H9 (cell line): ENCODE data around the gene CSF1R. TPM values are rescaled to one million over a fixed set of nuclear protein-coding genes. Genes with fewer than 3 reads are reported as not detected.

Source experiments
- DNase-seq: peaks from one replicate; pipeline ENCODE4 v3.0.0-alpha.2; 2017
- H2AFZ ChIP-seq: one replicate; pipeline ENCODE4 v1.6.1; 2013; ENCODE audit warnings: mild to moderate bottlenecking, low read length, control low read depth, moderate library complexity
- H2AK5ac ChIP-seq: 2 replicates; pipeline ENCODE4 v1.6.1; 2013; ENCODE audit warnings: low read length, control low read depth, mixed read lengths; ENCODE audit not compliant: insufficient read length
- H2BK120ac ChIP-seq: one replicate; pipeline ENCODE4 v1.6.1; 2013; ENCODE audit warnings: low read depth, mild to moderate bottlenecking, low read length, control low read depth, inconsistent platforms; ENCODE audit not compliant: poor library complexity, severe bottlenecking
- H2BK12ac ChIP-seq: 2 replicates; pipeline ENCODE4 v1.6.1; 2013; ENCODE audit warnings: low read length, control low read depth, mixed read lengths, low read depth; ENCODE audit not compliant: insufficient read length
- H2BK15ac ChIP-seq: 2 replicates; pipeline ENCODE4 v1.6.1; 2013; ENCODE audit warnings: low read depth, low read length, control low read depth
- H2BK20ac ChIP-seq: one replicate; pipeline ENCODE4 v1.6.1; 2013; ENCODE audit warnings: low read depth, mild to moderate bottlenecking, low read length, control low read depth, inconsistent platforms; ENCODE audit not compliant: poor library complexity, severe bottlenecking
- H2BK5ac ChIP-seq: 2 replicates; pipeline ENCODE4 v1.6.1; 2013; ENCODE audit warnings: low read length, control low read depth, mixed read lengths; ENCODE audit not compliant: insufficient read length
- H3K14ac ChIP-seq: 2 replicates; pipeline ENCODE4 v1.6.1; 2013; ENCODE audit warnings: low read length, control low read depth; ENCODE audit not compliant: insufficient read depth
- H3K18ac ChIP-seq: 2 replicates; pipeline ENCODE4 v1.6.1; 2013; ENCODE audit warnings: low read depth, mild to moderate bottlenecking, mixed read lengths, low read length, control low read depth; ENCODE audit not compliant: insufficient read length
- H3K23ac ChIP-seq: 2 replicates; pipeline ENCODE4 v1.6.1; 2013; ENCODE audit warnings: low read length, control low read depth, mixed read lengths, low read depth; ENCODE audit not compliant: insufficient read length
- H3K23me2 ChIP-seq: 2 replicates; pipeline ENCODE4 v1.6.1; 2013; ENCODE audit warnings: low read depth, mild to moderate bottlenecking, mixed read lengths, low read length, control low read depth; ENCODE audit not compliant: insufficient read length, poor library complexity, severe bottlenecking
- H3K27ac ChIP-seq: 2 replicates; pipeline ENCODE4 v1.5.1; 2013; ENCODE audit warnings: low read length, control low read depth, mixed read lengths, low read depth; ENCODE audit not compliant: insufficient read length
- H3K27me3 ChIP-seq: 2 replicates; pipeline ENCODE4 v1.6.1; 2013; ENCODE audit warnings: low read length, control low read depth, inconsistent platforms; ENCODE audit not compliant: insufficient read depth
- H3K4ac ChIP-seq: 2 replicates; pipeline ENCODE4 v1.6.1; 2013; ENCODE audit warnings: low read depth, mild to moderate bottlenecking, control low read depth, inconsistent platforms, low read length, moderate library complexity
- H3K4me1 ChIP-seq: 2 replicates; pipeline ENCODE4 v1.6.1; 2013; ENCODE audit warnings: low read length, control low read depth, inconsistent platforms; ENCODE audit not compliant: insufficient read depth
- H3K4me2 ChIP-seq: 2 replicates; pipeline ENCODE4 v1.6.1; 2013; ENCODE audit warnings: low read length, control low read depth, mixed read lengths; ENCODE audit not compliant: insufficient read length, insufficient read depth
- H3K56ac ChIP-seq: 2 replicates; pipeline ENCODE4 v1.6.1; 2013; ENCODE audit warnings: low read depth, mild to moderate bottlenecking, mixed read lengths, low read length, control low read depth; ENCODE audit not compliant: insufficient read length
- H3K79me1 ChIP-seq: 2 replicates; pipeline ENCODE4 v1.6.1; 2013; ENCODE audit warnings: low read depth, mild to moderate bottlenecking, moderate library complexity, low read length, control low read depth, inconsistent platforms; ENCODE audit not compliant: insufficient read depth, poor library complexity, severe bottlenecking
- H3K79me2 ChIP-seq: 2 replicates; pipeline ENCODE4 v1.6.1; 2013; ENCODE audit warnings: low read length, control low read depth, inconsistent platforms; ENCODE audit not compliant: insufficient read depth
- H3K9ac ChIP-seq: 2 replicates; pipeline ENCODE4 v1.6.1; 2013; ENCODE audit warnings: low read length, control low read depth, mixed read lengths; ENCODE audit not compliant: insufficient read length; ENCODE audit errors: extremely low read depth
- H3K9me3 ChIP-seq: one replicate; pipeline ENCODE4 v1.6.1; 2013; ENCODE audit warnings: low read depth, low read length, inconsistent platforms; ENCODE audit not compliant: control insufficient read depth
- H3T11ph ChIP-seq: one replicate; pipeline ENCODE4 v1.6.1; 2013; ENCODE audit warnings: mild to moderate bottlenecking, low read length, control low read depth, inconsistent platforms
- H4K20me1 ChIP-seq: one replicate; pipeline ENCODE4 v1.6.1; 2013; ENCODE audit not compliant: control insufficient read depth, insufficient read length, insufficient read depth
- H4K5ac ChIP-seq: 2 replicates; pipeline ENCODE4 v1.6.1; 2013; ENCODE audit warnings: low read depth, mild to moderate bottlenecking, mixed read lengths, low read length, control low read depth; ENCODE audit not compliant: insufficient read length
- H4K8ac ChIP-seq: replicated peaks from 2 replicates; pipeline ENCODE4 v1.6.1; 2013; ENCODE audit warnings: low read length, control low read depth, mixed read lengths, low read depth; ENCODE audit not compliant: insufficient read length
- H4K91ac ChIP-seq: 2 replicates; pipeline ENCODE4 v1.6.1; 2013; ENCODE audit warnings: low read depth, mild to moderate bottlenecking, moderate library complexity, mixed read lengths, low read length, control low read depth; ENCODE audit not compliant: insufficient read length
- H3K27ac Mint-ChIP-seq, 3 experiments: 2 replicates in 2 of 3; 3 replicates in 1 of 3; pipeline ENCODE4 v1.8.0; 2020 to 2021; ENCODE audit warnings: mixed read lengths in 3 of 3, mild to moderate bottlenecking in 1 of 3, moderate library complexity in 1 of 3
- H3K27me3 Mint-ChIP-seq: 2 replicates; pipeline ENCODE4 v1.8.0; 2021; ENCODE audit warnings: low read depth, mild to moderate bottlenecking, moderate library complexity, mixed read lengths
- H3K36me3 Mint-ChIP-seq, 3 experiments: 2 replicates in 2 of 3; 3 replicates in 1 of 3; pipeline ENCODE4 v1.8.0; 2020 to 2021; ENCODE audit warnings: low read depth in 3 of 3, mixed read lengths in 3 of 3; ENCODE audit not compliant: insufficient read depth in 1 of 3
- H3K4me1 Mint-ChIP-seq, 2 experiments: 2 replicates each; pipeline ENCODE4 v1.8.0; 2020; ENCODE audit warnings: mixed read lengths in 2 of 2
- H3K4me3 Mint-ChIP-seq, 2 experiments: 2 replicates in 1 of 2; 3 replicates in 1 of 2; pipeline ENCODE4 v1.8.0; 2020 to 2021; ENCODE audit warnings: mild to moderate bottlenecking in 2 of 2, mixed read lengths in 2 of 2, moderate library complexity in 1 of 2
- H3K9me3 Mint-ChIP-seq, 2 experiments: 2 replicates in 1 of 2; 3 replicates in 1 of 2; pipeline ENCODE4 v1.8.0; 2020; ENCODE audit warnings: mild to moderate bottlenecking in 2 of 2, mixed read lengths in 2 of 2, moderate library complexity in 1 of 2
- whole genome bisulfite sequencing: extraction: QIAGEN DNeasy Blood & Tissue Kit; methylation state at CpG from one replicate; pipeline ENCODE4 v1.1.7; 2013; ENCODE audit warnings: missing lambda C conversion rate, low lambda C conversion rate, mixed read lengths; ENCODE audit not compliant: insufficient read length; ENCODE audit errors: extremely low coverage; 5-methylcytosine and 5-hydroxymethylcytosine counted together
- total RNA-seq: library from RNA; stranded (reverse); gene quantifications from 2 replicates; pipeline ENCODE4 v1.2.1, GENCODE V29; 2021
- TF ChIP-seq, protein P1 (sequence below): fragments of 200-600 bp; sonication (generic); conservative IDR thresholded peaks from 3 replicates; pipeline ENCODE4 v1.8.0; 2021; ENCODE audit warnings: antibody characterized with exemption, mild to moderate bottlenecking

The CSF1R gene
- total RNA-seq, 1 experiment from 2014 or later = 0.13 TPM

DNA sequence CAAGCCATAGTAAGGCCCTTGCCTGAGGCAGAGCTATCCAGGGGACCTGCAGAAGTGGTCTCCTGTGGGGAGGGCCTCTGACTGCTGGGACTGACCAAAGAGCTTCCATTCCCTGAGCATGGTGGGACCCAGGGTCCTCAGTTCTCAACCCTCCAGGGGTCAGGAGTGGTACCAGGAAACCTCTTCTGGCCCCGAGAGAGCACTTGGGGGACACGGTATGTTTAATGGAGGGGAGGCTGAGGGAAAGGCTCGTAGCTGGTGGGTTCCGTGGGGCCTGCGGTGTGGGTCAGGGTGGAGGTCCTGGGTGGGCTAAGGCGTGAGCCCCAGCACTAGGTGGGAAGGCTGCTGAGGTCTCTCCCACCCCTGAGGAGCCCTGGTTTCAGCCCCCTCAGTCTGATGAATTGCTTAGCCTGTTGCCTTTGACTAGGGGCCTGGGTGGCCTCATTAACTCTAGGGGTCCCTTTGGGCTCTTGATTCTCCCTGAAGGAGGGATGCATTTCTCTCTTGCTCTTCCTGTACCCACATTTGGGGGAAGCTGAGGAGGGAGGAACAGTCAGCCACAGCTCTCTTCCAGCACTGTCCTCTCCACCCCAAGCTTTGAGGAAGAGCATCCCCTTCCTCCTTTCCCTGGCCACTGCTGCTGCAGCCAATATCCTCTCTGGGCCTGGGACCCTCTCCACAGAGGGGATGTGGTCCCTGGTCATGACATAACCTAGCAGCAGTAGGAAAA is 34.0 kb downstream of the CSF1R start:
- no peak overlapping the region for H2BK120ac ChIP-seq
- H2BK12ac ChIP-seq = no peak overlapping the region
- H3K23me2 ChIP-seq = no peaks in the 10 kb centered on the region
- DNase-seq = no peak
- no peak overlapping the region for H3K4me3 Mint-ChIP-seq
- H3K4me1 ChIP-seq = no peaks in the 10 kb centered on the region; the same call in 1 of the 2 replicates
- H4K8ac ChIP-seq = no peak overlapping the region
- H3K4ac ChIP-seq = no peak overlapping the region
- H3K36me3 Mint-ChIP-seq = peaks cover 29 to 75% (median 63%) of the 10 kb centered on the region in 3 experiments; a peak in 6 of 7 replicates
- no peak overlapping the region for H2AK5ac ChIP-seq
- no peak overlapping the region for H3K18ac ChIP-seq
- no peak overlapping the region for H3K14ac ChIP-seq
- H3K9ac ChIP-seq = no peak overlapping the region
- no peak overlapping the region for H2BK15ac ChIP-seq
- TF ChIP-seq, protein P1, sequence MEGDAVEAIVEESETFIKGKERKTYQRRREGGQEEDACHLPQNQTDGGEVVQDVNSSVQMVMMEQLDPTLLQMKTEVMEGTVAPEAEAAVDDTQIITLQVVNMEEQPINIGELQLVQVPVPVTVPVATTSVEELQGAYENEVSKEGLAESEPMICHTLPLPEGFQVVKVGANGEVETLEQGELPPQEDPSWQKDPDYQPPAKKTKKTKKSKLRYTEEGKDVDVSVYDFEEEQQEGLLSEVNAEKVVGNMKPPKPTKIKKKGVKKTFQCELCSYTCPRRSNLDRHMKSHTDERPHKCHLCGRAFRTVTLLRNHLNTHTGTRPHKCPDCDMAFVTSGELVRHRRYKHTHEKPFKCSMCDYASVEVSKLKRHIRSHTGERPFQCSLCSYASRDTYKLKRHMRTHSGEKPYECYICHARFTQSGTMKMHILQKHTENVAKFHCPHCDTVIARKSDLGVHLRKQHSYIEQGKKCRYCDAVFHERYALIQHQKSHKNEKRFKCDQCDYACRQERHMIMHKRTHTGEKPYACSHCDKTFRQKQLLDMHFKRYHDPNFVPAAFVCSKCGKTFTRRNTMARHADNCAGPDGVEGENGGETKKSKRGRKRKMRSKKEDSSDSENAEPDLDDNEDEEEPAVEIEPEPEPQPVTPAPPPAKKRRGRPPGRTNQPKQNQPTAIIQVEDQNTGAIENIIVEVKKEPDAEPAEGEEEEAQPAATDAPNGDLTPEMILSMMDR = no peak
- H3K27me3 ChIP-seq = no peaks in the 10 kb centered on the region
- no peak overlapping the region for H3K27ac ChIP-seq
- H2BK5ac ChIP-seq = no peak overlapping the region
- no peak overlapping the region for H3K56ac ChIP-seq
- H2AFZ ChIP-seq = no peak overlapping the region
- no peaks in the 10 kb centered on the region for H4K20me1 ChIP-seq
- H3K4me2 ChIP-seq = no peak overlapping the region
- no peak overlapping the region for H4K91ac ChIP-seq
- peaks cover 6 to 9% of the 10 kb centered on the region in 2 experiments for H3K4me1 Mint-ChIP-seq
- peaks cover 4% of the 10 kb centered on the region for H3K27me3 Mint-ChIP-seq
- no peak overlapping the region for H3T11ph ChIP-seq
- no peaks in the 10 kb centered on the region for H3K79me2 ChIP-seq
- H4K5ac ChIP-seq = no peak overlapping the region
- H3K9me3 ChIP-seq = no peaks in the 10 kb centered on the region
- H3K23ac ChIP-seq = no peak overlapping the region
- no peaks in the 10 kb centered on the region for H3K79me1 ChIP-seq
- H3K27ac Mint-ChIP-seq = no peak overlapping the region; a peak in 1 of 7 replicates
- WGBS = no CpG with 5 or more reads among the region's 6 CpGs
- H2BK20ac ChIP-seq = no peak overlapping the region
- no peaks in the 10 kb centered on the region for H3K9me3 Mint-ChIP-seq
